Hematopoietic multipotent progenitor cell treated with erythropoietin and hydrocortisone succinate and interleukin-3 and kit ligand, for 15 days (in vitro differentiated cells): ENCODE measurements around the gene ARHGEF6.
"Not testable (repeated sequence)": the region's sequence is repeated elsewhere in the genome, so short reads cannot be mapped to it uniquely, and the experiment has no call there.

Source experiments
- DNase-seq: peaks from one replicate; pipeline ENCODE4 v3.0.0-alpha.2; 2015; ENCODE audit warnings: low spot score

The ARHGEF6 gene, protein sequence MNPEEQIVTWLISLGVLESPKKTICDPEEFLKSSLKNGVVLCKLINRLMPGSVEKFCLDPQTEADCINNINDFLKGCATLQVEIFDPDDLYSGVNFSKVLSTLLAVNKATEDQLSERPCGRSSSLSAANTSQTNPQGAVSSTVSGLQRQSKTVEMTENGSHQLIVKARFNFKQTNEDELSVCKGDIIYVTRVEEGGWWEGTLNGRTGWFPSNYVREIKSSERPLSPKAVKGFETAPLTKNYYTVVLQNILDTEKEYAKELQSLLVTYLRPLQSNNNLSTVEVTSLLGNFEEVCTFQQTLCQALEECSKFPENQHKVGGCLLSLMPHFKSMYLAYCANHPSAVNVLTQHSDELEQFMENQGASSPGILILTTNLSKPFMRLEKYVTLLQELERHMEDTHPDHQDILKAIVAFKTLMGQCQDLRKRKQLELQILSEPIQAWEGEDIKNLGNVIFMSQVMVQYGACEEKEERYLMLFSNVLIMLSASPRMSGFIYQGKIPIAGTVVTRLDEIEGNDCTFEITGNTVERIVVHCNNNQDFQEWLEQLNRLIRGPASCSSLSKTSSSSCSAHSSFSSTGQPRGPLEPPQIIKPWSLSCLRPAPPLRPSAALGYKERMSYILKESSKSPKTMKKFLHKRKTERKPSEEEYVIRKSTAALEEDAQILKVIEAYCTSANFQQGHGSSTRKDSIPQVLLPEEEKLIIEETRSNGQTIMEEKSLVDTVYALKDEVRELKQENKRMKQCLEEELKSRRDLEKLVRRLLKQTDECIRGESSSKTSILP

DNA sequence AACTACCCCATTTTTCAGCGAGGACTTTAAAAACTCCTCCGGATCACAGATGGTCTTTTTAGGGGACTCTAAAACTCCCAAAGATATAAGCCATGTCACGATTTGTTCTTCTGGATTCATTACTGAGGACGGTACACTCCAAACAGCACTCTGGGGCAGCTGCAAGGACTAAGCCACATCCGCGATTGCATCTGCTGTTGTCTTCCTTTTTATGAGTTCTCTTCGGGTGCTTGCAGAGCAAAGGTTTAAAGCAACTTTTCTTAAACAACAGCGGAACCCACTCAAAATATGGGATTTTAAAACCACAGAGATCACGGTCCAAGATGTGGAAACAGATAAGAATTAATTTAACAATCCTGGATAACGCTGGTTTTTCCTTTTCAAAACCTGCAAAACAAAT, at the start of gene ARHGEF6:
ARHGEF6 (minus strand) TSS at position 170 of the 400 bp plus-strand sequence; CDS start at position 120, 50 bp downstream.
- no peak for DNase-seq

- DNase-seq, result no peak
Measured at GRCh38 chrX:136829413-136829812, 48.7 kb upstream of the ARHGEF6 start.

GRCh38 chrX:136828830-136829229, 48.1 kb upstream of the ARHGEF6 start:
- no peak for DNase-seq

DNA sequence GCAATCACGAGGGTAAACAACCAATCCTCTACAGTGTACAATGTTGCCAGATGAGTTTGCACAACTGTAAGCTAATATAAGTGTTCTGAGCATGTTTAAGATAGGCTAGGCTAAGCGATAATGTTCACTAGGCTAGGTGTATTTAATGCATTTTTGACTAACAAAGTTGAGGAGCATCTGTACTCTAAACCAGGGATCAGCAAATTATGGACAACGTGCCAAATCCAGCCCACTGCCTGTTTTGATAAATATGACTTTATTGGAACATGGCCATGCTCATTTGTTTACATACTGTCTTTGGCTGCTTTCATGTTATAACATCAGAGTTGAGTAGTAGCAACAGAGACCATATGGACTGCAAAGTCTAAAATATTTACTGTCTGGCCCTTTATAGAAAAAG, 46.3 kb upstream of the ARHGEF6 start:
- DNase-seq, result peak; percentile 18

DNA sequence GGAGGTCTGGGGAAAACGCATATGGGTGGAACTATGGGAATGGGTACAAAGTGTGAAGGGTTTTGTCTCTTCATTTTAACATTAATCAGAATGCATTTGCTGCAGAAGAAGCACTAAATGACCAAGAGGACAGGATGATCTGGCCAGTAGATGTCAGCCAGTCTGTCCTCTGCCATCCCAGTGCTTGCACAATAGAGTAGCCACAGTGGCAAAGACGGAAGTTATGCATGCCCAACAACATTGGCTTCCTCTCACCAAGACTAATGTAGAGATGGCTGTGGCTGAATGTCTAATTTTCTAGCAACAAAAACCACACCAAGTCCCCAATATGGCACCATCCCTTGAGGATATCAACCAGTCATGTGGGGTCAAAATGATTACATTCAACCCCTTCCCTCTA, 45.0 kb upstream of the ARHGEF6 start:
- DNase-seq, result no peak

DNA sequence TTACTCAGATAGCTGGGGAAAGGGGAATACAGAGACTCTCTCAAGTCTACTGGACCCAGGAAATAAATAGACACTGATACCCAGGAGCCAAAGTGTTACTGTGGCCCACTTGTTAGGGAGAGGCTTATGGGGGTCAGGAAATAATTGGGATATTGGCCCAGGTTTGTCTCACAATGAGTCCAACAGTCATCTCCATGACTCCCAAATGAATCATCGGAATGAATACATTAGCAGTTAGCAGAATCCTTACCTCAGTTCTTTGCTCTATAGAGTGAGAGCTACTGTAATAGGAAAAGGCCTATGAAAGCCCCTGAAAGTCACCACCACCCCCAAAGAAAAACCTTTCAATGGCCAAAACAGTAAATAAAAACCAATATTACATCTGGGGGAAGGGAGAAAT, 42.4 kb upstream of the ARHGEF6 start:
- DNase-seq, result no peak

DNA sequence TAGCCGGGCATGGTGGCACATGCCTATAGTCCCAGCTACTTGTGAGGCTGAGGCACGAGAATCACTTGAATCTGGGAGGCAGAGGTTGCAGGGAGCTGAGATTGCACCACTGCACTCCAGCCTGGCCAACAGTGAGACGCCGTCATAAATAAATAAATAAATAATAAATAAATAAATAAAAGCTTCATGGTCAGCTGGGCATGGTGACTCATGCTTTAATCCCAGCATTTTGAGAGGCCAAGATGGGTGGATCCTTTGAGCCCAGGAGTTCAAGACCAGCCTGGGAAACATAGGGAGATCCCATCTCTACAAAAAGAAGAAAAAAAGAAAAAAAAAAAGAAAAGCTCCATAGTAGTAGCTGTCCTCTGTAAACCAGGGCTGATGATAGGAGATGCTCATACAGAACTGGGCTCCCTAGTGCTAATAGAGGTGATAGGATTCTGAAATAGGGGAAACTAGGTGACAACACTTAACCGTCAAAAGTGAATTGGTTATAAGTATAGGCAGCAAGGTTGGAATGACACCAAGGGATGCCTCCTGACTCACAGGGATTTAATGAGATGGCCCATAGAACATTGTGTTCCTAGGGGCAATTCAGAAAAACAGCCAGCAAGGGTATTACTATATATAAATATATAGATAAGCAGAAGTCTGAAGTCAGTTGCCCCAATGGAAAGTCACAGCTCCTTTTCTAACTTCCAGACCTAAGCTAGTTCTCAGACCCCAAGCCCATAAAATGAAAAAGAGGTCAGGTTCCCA, 41.8 kb upstream of the ARHGEF6 start:
- DNase-seq, result no peak

DNA sequence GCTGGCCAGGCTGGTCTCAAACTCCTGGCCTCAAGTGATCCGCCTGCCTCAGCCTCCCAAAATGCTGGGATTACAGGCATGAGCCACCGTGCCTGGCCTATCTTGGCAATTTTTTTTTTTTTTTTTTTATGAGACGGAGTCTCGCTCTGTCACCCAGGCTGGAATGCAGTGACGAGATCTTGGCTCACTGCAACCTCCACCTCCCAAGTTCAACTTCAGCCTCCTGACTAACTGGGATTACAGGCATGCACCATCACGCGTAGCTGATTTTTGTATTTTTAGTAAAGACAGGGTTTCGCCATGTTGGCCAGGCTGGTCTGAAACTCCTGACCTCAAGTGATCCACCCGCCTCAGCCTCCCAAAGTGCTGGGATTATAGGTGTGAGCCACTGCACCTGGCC, 39.0 kb upstream of the ARHGEF6 start:
- DNase-seq, result not testable (repeated sequence)

DNA sequence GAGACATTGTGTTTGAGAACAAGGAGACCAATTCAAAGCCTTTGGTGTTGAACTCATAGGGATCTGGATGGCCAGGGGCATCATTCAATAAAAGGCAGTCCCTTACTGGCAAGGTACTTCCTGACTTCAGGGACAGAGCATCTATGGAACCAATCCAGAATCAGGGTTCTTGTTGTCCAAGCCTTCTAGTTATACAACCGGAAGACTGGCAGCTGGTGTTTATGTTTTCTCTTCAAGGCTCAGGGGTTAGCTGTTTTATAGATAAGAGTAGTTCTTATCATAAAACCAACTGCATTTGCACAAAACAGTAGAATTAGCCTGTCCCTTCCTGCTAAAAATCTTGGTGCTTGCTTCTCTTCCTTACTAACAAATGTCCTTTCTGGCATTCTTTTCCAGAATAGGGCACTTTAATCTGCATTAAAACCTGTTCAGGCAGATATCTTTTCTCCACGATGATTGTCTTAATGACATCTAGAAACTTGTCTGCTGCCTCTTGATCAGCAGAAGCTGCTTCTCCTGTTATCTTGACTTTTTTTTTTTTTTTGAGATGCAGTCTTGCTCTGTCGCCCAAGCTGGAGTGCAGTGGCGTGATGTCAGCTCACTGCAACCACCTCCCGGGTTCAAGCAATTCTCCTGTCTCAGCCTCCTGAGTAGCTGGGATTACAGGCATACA, 38.4 kb upstream of the ARHGEF6 start:
- no peak for DNase-seq

- no peak for DNase-seq
Measured at GRCh38 chrX:136816975-136817374, 36.2 kb upstream of the ARHGEF6 start.

- no peak for DNase-seq
Measured at GRCh38 chrX:136814847-136815750, 34.4 kb upstream of the ARHGEF6 start.

DNA sequence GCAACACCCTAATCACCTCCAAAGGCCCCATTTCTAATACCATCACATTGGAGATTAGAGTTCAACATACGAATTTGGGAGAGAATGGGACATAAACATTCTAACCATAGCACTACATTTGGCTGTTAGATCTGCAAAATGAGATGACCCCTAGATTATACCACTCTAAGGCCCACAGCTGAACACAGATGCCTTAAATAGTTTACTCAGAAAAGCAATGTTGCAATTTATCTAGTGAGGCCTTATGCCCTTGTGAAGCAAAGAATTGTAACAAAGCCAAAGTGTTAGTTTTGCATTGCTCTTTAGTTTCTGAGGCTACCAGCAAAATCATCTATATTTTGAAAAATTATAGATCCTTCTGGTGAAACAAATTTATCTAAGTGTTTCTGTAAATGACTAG, 31.6 kb upstream of the ARHGEF6 start:
- no peak for DNase-seq

DNA sequence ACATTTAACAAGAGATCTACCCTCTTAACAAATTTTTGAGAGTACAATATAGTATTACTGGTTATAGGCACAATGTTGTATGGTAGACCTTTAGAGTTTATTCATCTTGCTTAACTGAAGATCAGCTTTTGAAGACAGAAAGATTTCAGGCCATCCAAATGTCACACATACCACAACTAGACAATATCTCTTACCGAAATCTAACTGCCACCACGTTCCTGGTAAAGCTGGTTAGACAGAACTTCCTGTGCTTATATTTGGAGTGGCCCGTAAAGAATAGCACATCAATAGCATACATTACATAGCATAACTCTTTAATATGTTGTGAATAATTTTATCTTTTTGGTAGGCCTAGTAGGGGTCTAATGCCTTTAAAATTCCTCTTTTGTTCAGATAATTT, 29.8 kb upstream of the ARHGEF6 start:
- DNase-seq, result no peak

DNA sequence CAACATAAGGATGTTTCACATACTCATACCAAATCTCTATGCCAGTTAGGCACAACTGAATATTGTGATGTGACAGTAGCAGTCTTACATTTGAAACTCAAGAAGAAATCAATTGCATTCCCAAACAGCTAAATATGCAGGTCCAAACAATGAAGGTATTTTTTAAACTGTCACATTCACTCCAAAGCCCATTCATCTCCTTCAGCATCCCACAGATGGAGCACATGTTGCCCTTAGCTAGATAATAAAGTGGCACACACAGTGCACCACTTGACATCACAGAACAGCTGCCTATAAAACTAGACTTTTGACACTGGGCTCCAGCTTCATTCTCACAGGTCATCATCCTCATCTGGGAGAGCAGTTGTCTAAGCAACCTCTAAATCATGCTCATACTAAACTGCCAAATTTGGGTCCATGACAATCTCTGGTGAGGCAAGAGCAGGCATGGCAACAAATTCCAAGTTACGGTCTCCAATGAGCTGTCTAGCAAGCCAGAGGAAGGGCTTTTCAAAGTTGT, 26.2 kb upstream of the ARHGEF6 start:
- no peak for DNase-seq

DNA sequence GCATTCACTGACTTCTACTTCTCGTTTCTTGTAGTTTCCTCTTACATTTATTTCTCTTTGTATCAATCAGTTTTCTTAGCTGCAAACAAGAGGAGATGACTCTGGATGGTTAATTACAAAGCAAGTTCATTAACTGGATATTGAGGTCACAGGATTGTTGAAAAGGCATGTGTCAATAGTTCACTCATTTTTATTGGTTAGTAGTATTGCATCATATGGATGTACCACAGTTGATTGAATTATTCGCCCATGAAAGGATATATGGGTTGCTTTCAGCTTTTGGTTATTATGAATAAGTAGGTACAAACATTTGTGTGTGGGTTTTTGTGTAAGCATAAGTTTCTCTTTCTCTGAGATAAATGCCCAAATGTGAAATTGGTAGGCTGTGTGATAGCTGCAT, 21.8 kb upstream of the ARHGEF6 start:
- DNase-seq, result no peak

DNA sequence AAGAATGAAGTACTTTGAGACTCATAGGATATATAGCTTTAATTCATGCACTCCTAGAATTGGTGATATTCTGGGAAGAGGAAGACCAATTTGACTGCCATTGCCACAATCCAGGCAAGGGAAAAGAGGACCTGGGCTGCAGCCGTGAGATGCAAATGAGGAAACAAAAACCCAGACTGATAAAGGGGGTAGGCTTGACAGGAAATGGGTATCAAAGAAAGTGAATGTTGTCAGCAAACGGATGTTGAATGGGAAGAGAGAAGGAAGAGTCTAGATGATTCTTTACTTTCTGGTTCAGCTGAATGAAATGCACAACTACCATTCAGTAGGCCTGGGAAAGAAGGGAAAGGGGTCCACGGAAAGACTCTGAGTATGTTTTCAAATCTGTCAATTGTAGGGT, 17.1 kb upstream of the ARHGEF6 start:
- no peak for DNase-seq

GRCh38 chrX:136795132-136795531, 14.4 kb upstream of the ARHGEF6 start:
- not testable (repeated sequence) for DNase-seq

DNA sequence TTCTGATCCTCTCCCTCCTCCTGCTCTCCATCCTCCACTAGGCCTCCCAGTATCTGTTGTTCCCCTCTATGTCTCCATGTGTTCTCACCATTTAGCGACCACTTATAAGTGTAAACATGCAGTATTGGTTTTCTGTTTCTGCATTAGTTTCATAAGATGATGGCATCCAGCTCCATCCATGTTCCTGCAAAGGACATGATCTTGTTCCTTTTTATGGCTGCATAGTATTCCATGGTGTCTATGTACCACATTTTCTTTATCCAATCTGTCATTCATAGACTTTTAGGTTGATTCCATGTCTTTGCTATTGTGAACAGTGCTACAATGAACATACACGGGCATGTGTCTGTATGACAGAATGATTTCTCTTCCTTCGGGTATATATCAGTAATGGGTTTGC, 13.9 kb upstream of the ARHGEF6 start:
- DNase-seq, result not testable (repeated sequence)

GRCh38 chrX:136794080-136794479, 13.3 kb upstream of the ARHGEF6 start:
- DNase-seq, result no peak

DNA sequence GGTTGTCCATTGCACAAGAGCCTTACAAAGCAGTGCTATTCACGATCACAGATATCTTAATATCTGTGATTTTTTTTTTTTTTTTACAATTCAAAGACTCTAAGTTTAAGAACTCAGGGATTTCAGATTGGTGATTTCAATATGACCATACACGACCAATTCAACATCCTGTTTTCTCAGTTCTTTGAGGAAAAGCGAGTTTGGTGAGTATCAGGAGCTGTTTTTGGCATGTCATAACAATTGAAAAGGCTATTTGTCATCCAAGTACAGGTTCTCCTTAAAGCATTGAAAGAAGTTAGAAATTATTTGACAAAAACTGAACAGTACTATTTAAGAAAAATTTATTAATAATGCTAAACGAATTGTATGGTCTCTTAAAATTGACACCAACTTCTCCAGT, 9.1 kb upstream of the ARHGEF6 start:
- no peak for DNase-seq

- peak; percentile 55 for DNase-seq
Measured at GRCh38 chrX:136784231-136784630, 3.5 kb upstream of the ARHGEF6 start.
